OCI-LY7 (cell line): ENCODE results near the gene COL4A2. TPM values are rescaled to one million over a fixed set of nuclear protein-coding genes. Genes with fewer than 3 reads are reported as not detected.

Experiments used
- BruUV-seq: library from RNA; stranded (reverse); fragments of 400-500 nt; replicated peaks from 2 replicates; lab custom pipeline; 2021; lab: Mats Ljungman, UMichigan
- CTCF ChIA-PET: fragments of 300-600 bp; sonication (Branson Sonifier 250); formaldehyde crosslinking; loops from one replicate; lab custom pipeline; 2022; ENCODE audit warnings: antibody characterized with exemption; ENCODE audit not compliant: unreplicated experiment; lab: Charles Lee
- POLR2A ChIA-PET: fragments of 300-600 bp; sonication (Branson Sonifier 250); formaldehyde crosslinking; loops from one replicate; lab custom pipeline; 2022; ENCODE audit warnings: antibody characterized with exemption; lab: Charles Lee
- DNase-seq: peaks from one replicate; pipeline ENCODE4 v3.0.0-alpha.2; 2015; ENCODE audit warnings: low spot score
- H2AFZ ChIP-seq: fragments of 200-600 bp; sonication (generic), shearing (Covaris generic); 2 replicates; pipeline ENCODE4 v1.6.1; 2014; ENCODE audit warnings: mild to moderate bottlenecking, antibody characterized with exemption, low read length, moderate library complexity
- H3K27ac ChIP-seq: fragments of 200-600 bp; sonication (generic); 2 replicates; pipeline ENCODE4 v1.5.1; 2014; ENCODE audit warnings: mixed run types, low read depth, mild to moderate bottlenecking, moderate library complexity, low read length, inconsistent platforms; ENCODE audit not compliant: poor library complexity, severe bottlenecking
- H3K36me3 ChIP-seq: fragments of 200-600 bp; sonication (generic); 2 replicates; pipeline ENCODE4 v1.6.1; 2014; ENCODE audit warnings: mild to moderate bottlenecking, antibody characterized with exemption, low read length, moderate library complexity, mixed read lengths; ENCODE audit not compliant: insufficient read depth
- H3K4me1 ChIP-seq: fragments of 200-600 bp; sonication (generic); 2 replicates; pipeline ENCODE4 v1.5.1; 2014; ENCODE audit warnings: mild to moderate bottlenecking, low read length; ENCODE audit not compliant: insufficient read depth, poor library complexity, severe bottlenecking
- H3K4me2 ChIP-seq: fragments of 200-600 bp; sonication (generic); 2 replicates; pipeline ENCODE4 v1.6.1; 2014; ENCODE audit warnings: mild to moderate bottlenecking, low read length
- H3K4me3 ChIP-seq: fragments of 200-600 bp; sonication (generic); 2 replicates; pipeline ENCODE4 v1.5.1; 2014; ENCODE audit warnings: mild to moderate bottlenecking, low read depth, low read length; ENCODE audit not compliant: poor library complexity, severe bottlenecking
- H3K79me2 ChIP-seq: fragments of 200-600 bp; sonication (generic); 2 replicates; pipeline ENCODE4 v1.6.1; 2016; ENCODE audit warnings: low read depth, mild to moderate bottlenecking, low read length, moderate library complexity, mixed read lengths; ENCODE audit not compliant: insufficient read depth
- H3K9me2 ChIP-seq: fragments of 200-600 bp; sonication (generic); 2 replicates; pipeline ENCODE4 v1.6.1; 2016; ENCODE audit warnings: mild to moderate bottlenecking, low read length, mixed read lengths; ENCODE audit not compliant: insufficient read depth
- H3K9me3 ChIP-seq: fragments of 200-600 bp; sonication (generic); 2 replicates; pipeline ENCODE4 v1.6.1; 2014; ENCODE audit warnings: mild to moderate bottlenecking, mixed run types, low read length, mixed read lengths
- H4K20me1 ChIP-seq: fragments of 200-600 bp; sonication (generic); 2 replicates; pipeline ENCODE4 v1.6.1; 2014; ENCODE audit warnings: mild to moderate bottlenecking, antibody characterized with exemption, low read length, moderate library complexity, mixed read lengths; ENCODE audit not compliant: insufficient read depth
- EZH2phosphoT487 ChIP-seq: fragments of 200-600 bp; sonication (generic); IDR thresholded peaks from 2 replicates; pipeline ENCODE4 v1.6.1; 2018; ENCODE audit warnings: low read depth, borderline replicate concordance, mild to moderate bottlenecking, mixed run types, antibody characterized with exemption, low read length, moderate library complexity, mixed read lengths
- intact Hi-C: fragments of 100-400 bp; cut with micrococcal nuclease; formaldehyde crosslinking; loops from one replicate; pipeline ENCODE4 v1.10.0; 2022; ENCODE audit not compliant: unreplicated experiment
- total RNA-seq, 2 experiments: library from RNA; depleted of rRNA in 1 of 2; stranded (reverse); fragments of >200 nt in 1 of 2; shearing (Covaris generic) in 1 of 2; gene quantifications; 2 replicates each; pipeline ENCODE4 v1.2.3, GENCODE V29; 2014 to 2022
- TF ChIP-seq, protein P1 (sequence below): fragments of 200-600 bp; sonication (generic); conservative IDR thresholded peaks from 2 replicates; pipeline ENCODE4 v1.5.1; 2014; ENCODE audit warnings: mild to moderate bottlenecking, antibody characterized with exemption, low read length, moderate library complexity, mixed read lengths

The COL4A2 gene
- total RNA-seq, 2 experiments from 2014 or later: 0.34 TPM; not detected in 1

DNA sequence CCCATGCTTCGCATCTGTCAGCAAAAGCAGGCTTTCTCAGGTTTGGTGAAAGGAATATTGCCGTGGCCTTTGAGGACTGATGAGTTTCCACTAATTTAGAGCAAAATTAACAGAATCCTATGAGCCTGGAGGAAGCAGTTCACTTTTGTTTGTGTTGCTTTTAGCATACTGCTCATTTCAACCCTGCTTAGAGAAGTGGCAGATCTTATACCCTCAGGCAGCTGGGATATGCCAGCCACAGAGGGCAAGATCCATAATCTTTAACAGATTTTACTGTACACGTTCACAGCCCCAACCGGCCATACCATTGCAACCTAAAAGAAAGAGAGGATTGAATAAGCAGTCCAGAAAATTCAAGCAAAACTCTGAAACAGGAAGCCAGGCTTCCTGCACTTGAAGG lies 60.5 kb downstream of the COL4A2 start:
- Histone ChIP-seq H3K36me3 (no peaks in the 10 kb centered on the region), H3K4me2 (no peak overlapping the region), H4K20me1 (no peaks in the 10 kb centered on the region), H3K4me3 (no peak overlapping the region), H3K27ac (no peak overlapping the region), H3K4me1 (no peaks in the 10 kb centered on the region), H3K9me3 (no peaks in the 10 kb centered on the region), H3K9me2 (no peaks in the 10 kb centered on the region), H3K79me2 (no peaks in the 10 kb centered on the region), H2AFZ (no peak overlapping the region)
- no peak for TF ChIP-seq EZH2phosphoT487
- TF ChIP-seq, protein P1, sequence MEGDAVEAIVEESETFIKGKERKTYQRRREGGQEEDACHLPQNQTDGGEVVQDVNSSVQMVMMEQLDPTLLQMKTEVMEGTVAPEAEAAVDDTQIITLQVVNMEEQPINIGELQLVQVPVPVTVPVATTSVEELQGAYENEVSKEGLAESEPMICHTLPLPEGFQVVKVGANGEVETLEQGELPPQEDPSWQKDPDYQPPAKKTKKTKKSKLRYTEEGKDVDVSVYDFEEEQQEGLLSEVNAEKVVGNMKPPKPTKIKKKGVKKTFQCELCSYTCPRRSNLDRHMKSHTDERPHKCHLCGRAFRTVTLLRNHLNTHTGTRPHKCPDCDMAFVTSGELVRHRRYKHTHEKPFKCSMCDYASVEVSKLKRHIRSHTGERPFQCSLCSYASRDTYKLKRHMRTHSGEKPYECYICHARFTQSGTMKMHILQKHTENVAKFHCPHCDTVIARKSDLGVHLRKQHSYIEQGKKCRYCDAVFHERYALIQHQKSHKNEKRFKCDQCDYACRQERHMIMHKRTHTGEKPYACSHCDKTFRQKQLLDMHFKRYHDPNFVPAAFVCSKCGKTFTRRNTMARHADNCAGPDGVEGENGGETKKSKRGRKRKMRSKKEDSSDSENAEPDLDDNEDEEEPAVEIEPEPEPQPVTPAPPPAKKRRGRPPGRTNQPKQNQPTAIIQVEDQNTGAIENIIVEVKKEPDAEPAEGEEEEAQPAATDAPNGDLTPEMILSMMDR: no peak
- CTCF ChIA-PET: no interaction called here
- BruUV-seq: no TSS peak
- DNase-seq: no peak
- POLR2A ChIA-PET: no interaction called here
- intact Hi-C loops: no loop called here

DNA sequence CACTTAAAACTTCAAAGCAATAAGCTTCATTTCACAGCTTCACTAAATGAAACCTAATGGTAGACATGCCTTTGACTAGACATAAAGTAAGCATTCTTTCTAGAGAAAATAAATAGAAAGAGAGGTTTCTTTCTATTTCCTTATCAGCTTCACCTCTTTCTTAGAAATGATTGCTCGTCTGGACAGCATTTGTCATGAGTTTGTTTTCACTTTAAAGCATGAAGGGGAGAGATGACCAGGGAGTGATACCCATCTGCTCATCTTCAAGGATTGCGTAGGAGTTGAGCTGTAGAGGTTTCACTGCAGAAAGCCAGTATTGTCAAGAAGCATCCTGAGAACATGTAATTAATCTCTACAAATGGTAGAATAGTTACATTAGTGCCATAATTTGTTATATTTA lies 61.3 kb downstream of the COL4A2 start:
- H3K4me2 ChIP-seq: no peak overlapping the region
- H3K36me3 ChIP-seq: no peaks in the 10 kb centered on the region
- H3K9me2 ChIP-seq: no peaks in the 10 kb centered on the region
- BruUV-seq: no TSS peak
- CTCF ChIA-PET: no interaction called here
- H3K9me3 ChIP-seq: no peaks in the 10 kb centered on the region
- TF ChIP-seq, protein P1: no peak
- no peak for TF ChIP-seq EZH2phosphoT487
- no peak overlapping the region for H3K4me3 ChIP-seq
- H3K4me1 ChIP-seq: no peaks in the 10 kb centered on the region
- no peaks in the 10 kb centered on the region for H3K79me2 ChIP-seq
- no peaks in the 10 kb centered on the region for H4K20me1 ChIP-seq
- POLR2A ChIA-PET: interaction anchor here (0.6 kb wide), 1 partner anchor 449 kb away, joined by 3 read pairs; no protein-coding TSS in a partner anchor
- intact Hi-C loops: no loop called here
- H2AFZ ChIP-seq: no peak overlapping the region
- no peak overlapping the region for H3K27ac ChIP-seq
- DNase-seq: no peak

DNA sequence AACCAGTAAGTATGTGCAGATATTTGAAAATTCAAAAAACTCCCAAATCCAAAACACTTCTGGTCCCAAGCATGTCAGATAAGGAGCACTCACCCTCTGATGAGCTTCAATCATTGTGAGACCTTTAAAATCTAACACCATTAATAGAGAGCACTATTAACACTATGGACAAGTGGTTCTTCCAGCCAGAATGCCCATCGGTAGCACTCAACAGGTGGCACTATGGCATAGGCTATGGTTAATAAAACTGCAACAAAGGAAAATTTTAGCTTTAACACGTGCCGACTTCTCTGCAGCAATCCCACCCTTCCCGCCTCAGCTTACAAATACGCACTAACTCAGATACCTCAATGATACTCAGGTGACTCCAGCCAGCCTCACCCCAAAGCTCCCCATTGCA lies 62.3 kb downstream of the COL4A2 start:
- Histone ChIP-seq H3K27ac (no peak overlapping the region), H3K4me1 (no peaks in the 10 kb centered on the region), H3K9me3 (no peaks in the 10 kb centered on the region), H3K4me3 (no peak overlapping the region), H2AFZ (no peak overlapping the region), H3K79me2 (no peaks in the 10 kb centered on the region), H3K9me2 (no peaks in the 10 kb centered on the region), H3K36me3 (no peaks in the 10 kb centered on the region), H4K20me1 (no peaks in the 10 kb centered on the region), H3K4me2 (no peak overlapping the region)
- BruUV-seq: no TSS peak
- intact Hi-C loops: no loop called here
- TF ChIP-seq EZH2phosphoT487: no peak
- TF ChIP-seq, protein P1: no peak
- ChIA-PET CTCF (no interaction called here), POLR2A (interaction anchor here (0.7 kb wide), 1 partner anchor 32 kb away, joined by 6 read pairs; no protein-coding TSS in a partner anchor)
- DNase-seq: no peak
